22Rv1 (cell line): Measurements from ENCODE around the gene THPO.
"Not testable (repeated sequence)": the region's sequence is repeated elsewhere in the genome, so short reads cannot be mapped to it uniquely, and the experiment has no call there.

Experiments
- ZFX ChIP-seq: fragments of 450-650 bp; IDR thresholded peaks from 2 replicates; pipeline ENCODE4 v1.6.1; 2017; ENCODE audit warnings: antibody characterized with exemption, borderline replicate concordance
- TF ChIP-seq, protein P1 (sequence below): fragments of 450-650 bp; IDR thresholded peaks from 2 replicates; pipeline ENCODE4 v1.5.1; 2017; ENCODE audit warnings: mild to moderate bottlenecking

DNA sequence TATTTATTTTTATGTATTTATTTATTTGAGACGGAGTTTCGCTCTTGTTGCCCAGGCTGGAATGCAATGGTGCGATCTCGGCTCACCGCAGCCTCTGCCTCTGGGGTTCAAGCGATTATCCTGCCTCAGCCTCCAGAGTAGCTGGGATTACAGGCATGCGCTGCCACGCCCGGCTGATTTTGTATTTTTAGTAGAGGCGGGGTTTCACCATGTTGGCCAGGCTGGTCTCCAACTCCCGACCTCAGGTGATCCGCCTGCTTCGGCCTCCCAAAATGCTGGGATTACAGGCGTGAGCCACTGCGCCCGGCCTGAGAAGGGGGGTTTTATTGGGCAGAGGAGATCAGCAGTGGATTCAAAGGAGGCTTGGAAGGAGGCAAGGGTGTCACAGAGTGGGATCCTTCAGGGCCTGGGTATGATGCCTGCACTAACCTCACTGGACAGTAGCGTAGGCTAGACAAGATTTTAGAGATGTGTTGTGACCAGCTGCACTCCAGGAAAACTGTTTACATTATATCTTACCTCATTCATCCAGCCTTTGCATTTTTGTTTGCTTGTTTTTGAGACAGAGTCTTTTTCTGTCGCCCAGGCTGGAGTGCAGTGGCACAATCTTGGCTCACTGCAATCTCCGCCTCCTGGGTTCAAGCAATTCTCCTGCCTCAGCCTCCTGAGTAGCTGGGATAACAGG, 38.4 kb downstream of the THPO start:
- TF ChIP-seq, protein P1, sequence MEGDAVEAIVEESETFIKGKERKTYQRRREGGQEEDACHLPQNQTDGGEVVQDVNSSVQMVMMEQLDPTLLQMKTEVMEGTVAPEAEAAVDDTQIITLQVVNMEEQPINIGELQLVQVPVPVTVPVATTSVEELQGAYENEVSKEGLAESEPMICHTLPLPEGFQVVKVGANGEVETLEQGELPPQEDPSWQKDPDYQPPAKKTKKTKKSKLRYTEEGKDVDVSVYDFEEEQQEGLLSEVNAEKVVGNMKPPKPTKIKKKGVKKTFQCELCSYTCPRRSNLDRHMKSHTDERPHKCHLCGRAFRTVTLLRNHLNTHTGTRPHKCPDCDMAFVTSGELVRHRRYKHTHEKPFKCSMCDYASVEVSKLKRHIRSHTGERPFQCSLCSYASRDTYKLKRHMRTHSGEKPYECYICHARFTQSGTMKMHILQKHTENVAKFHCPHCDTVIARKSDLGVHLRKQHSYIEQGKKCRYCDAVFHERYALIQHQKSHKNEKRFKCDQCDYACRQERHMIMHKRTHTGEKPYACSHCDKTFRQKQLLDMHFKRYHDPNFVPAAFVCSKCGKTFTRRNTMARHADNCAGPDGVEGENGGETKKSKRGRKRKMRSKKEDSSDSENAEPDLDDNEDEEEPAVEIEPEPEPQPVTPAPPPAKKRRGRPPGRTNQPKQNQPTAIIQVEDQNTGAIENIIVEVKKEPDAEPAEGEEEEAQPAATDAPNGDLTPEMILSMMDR = not testable (repeated sequence)
- TF ChIP-seq ZFX = not testable (repeated sequence)
